Activated CD4-positive, alpha-beta T cell treated with anti-CD3 and anti-CD28 coated beads for 36 hours (primary cell): Measurements from ENCODE around the gene PPP6R3. TPM values are rescaled to one million over a fixed set of nuclear protein-coding genes. Genes with fewer than 3 reads are reported as not detected.
"Not testable (repeated sequence)": the region's sequence is repeated elsewhere in the genome, so short reads cannot be mapped to it uniquely, and the experiment has no call there.

Source experiments
- ATAC-seq: fragments of 200-7000 bp; cut with Tn5 transposase; one replicate; pipeline ENCODE4 v1.10.0; 2021; ENCODE audit warnings: mild to moderate bottlenecking, moderate library complexity
- CTCF ChIA-PET: fragments of 350-600 bp; sonication (Branson Sonifier 250); formaldehyde crosslinking; loops from one replicate; lab custom pipeline; 2021; ENCODE audit warnings: antibody characterized with exemption; lab: Charles Lee
- POLR2A ChIA-PET: fragments of 350-600 bp; sonication (Branson Sonifier 250); formaldehyde crosslinking; loops from one replicate; lab custom pipeline; 2021; ENCODE audit warnings: antibody characterized with exemption, inconsistent platforms; lab: Charles Lee
- DNase-seq: peaks from one replicate; pipeline ENCODE4 v3.0.0-alpha.2; 2020
- H3K27ac Mint-ChIP-seq: one replicate; pipeline ENCODE4 v1.8.0; 2021; ENCODE audit warnings: mixed read lengths
- H3K27me3 Mint-ChIP-seq: one replicate; pipeline ENCODE4 v1.8.0; 2021; ENCODE audit warnings: mixed read lengths
- H3K36me3 Mint-ChIP-seq: one replicate; pipeline ENCODE4 v1.8.0; 2021; ENCODE audit warnings: low read depth, mixed read lengths
- H3K4me1 Mint-ChIP-seq: one replicate; pipeline ENCODE4 v1.8.0; 2021; ENCODE audit warnings: mixed read lengths
- H3K4me3 Mint-ChIP-seq: one replicate; pipeline ENCODE4 v1.8.0; 2021; ENCODE audit warnings: mild to moderate bottlenecking, moderate library complexity, mixed read lengths
- H3K9me3 Mint-ChIP-seq: one replicate; pipeline ENCODE4 v1.8.0; 2021; ENCODE audit warnings: low read depth, mixed read lengths
- intact Hi-C, 2 experiments: fragments of 100-400 bp; cut with DNase I in 1 of 2; cut with micrococcal nuclease in 1 of 2; formaldehyde crosslinking; loops; one replicate each; pipeline versions ENCODE4 v1.14.2 to v1.15.1; 2022 to 2024; cut with DNase I, micrococcal nuclease
- total RNA-seq, 2 experiments: library from RNA; stranded (reverse); gene quantifications; one replicate each; pipeline ENCODE4 v1.2.3, GENCODE V29; 2021

PPP6R3 gene
- total RNA-seq, 2 experiments from 2014 or later, result 110 to 126 TPM

DNA sequence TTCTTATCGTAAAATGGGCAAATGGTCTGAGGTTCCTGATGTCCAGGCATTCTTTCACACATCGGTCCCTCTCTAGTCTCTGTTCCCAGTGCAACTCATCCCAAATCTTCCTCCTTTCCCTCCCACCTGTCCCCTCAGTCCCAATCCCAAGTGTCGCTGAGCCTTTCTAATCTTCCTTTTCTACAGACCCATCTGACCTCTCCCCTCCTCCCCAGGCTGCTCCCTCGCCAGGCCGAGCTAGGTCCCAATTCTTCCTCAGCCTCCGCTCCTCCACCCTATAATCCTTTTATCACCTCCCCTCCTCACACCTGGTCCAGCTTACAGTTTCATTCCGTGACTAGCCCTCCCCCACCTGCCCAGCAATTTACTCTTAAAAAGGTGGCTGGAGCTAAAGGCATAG, 174.6 kb downstream of the PPP6R3 start:
- H3K36me3 Mint-ChIP-seq, POLR2A ChIA-PET, H3K27ac Mint-ChIP-seq, DNase-seq, H3K9me3 Mint-ChIP-seq, H3K4me3 Mint-ChIP-seq, H3K27me3 Mint-ChIP-seq, CTCF ChIA-PET, H3K4me1 Mint-ChIP-seq, ATAC-seq: not testable (repeated sequence)
- intact Hi-C loops, result loop anchor here in 1 of 2 experiments (10.0 kb wide), 1 partner anchor 220 kb away; no protein-coding TSS in a partner anchor

DNA sequence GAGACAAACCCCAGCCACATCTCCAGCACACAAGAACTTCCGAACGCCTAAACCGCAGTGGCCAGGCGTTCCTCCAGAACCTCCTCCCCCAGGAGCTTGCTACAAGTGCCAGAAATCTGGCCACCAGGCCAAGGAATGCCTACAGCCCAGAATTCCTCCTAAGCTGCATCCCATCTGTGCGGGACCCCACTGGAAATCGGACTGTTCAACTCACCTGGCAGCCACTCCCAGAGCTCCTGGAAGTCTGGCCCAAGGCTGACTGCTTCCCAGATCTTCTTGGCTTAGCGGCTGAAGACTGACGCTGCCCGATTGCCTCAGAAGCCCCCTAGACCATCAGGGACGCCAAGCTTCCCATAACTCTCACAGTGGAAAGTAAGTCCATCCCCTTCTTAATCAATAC, 175.3 kb downstream of the PPP6R3 start:
- H3K4me1 Mint-ChIP-seq, DNase-seq, H3K4me3 Mint-ChIP-seq, POLR2A ChIA-PET, H3K9me3 Mint-ChIP-seq, H3K27ac Mint-ChIP-seq, H3K36me3 Mint-ChIP-seq, ATAC-seq, CTCF ChIA-PET, H3K27me3 Mint-ChIP-seq: not testable (repeated sequence)
- intact Hi-C loops, result loop anchor here in 1 of 2 experiments (10.0 kb wide), 1 partner anchor 219 kb away; no protein-coding TSS in a partner anchor

DNA sequence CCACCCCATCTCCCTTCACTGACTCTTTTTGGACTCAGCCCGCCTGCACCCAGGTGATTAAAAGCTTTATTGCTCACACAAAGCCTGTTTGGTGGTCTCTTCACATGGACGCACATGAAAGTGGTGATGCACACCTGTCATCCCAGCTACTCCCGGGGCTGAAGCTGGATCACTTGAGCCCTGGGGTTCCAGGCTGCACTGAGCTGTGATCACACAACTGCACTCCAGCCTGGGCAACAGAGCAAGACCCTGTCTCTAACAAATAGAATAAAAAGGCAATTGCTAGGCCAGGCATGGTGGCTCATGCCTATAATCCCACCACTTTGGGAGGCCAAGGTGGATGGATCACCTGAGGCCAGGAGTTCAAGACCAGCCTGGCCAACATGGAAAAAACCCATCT, 178.8 kb downstream of the PPP6R3 start:
- CTCF ChIA-PET, H3K9me3 Mint-ChIP-seq, H3K27me3 Mint-ChIP-seq, DNase-seq, H3K4me1 Mint-ChIP-seq, ATAC-seq, H3K27ac Mint-ChIP-seq, POLR2A ChIA-PET, H3K36me3 Mint-ChIP-seq, H3K4me3 Mint-ChIP-seq: not testable (repeated sequence)
- intact Hi-C loops, result loop anchor here in 1 of 2 experiments (10.0 kb wide), 1 partner anchor 215 kb away; no protein-coding TSS in a partner anchor

- ATAC-seq (no peak), DNase-seq (no peak)
- POLR2A ChIA-PET, result no interaction called here
- no peak overlapping the region for H3K4me3 Mint-ChIP-seq
- peaks cover 10% of the 10 kb centered on the region for H3K9me3 Mint-ChIP-seq
- intact Hi-C loops, result no loop called here
- no peaks in the 10 kb centered on the region for H3K36me3 Mint-ChIP-seq
- H3K27me3 Mint-ChIP-seq, result peaks cover 2% of the 10 kb centered on the region
- H3K4me1 Mint-ChIP-seq, result no peaks in the 10 kb centered on the region
- no peak overlapping the region for H3K27ac Mint-ChIP-seq
- CTCF ChIA-PET, result no interaction called here
These were observed 181.3 kb downstream of the PPP6R3 start for GRCh38 chr11:68641880-68642279.

DNA sequence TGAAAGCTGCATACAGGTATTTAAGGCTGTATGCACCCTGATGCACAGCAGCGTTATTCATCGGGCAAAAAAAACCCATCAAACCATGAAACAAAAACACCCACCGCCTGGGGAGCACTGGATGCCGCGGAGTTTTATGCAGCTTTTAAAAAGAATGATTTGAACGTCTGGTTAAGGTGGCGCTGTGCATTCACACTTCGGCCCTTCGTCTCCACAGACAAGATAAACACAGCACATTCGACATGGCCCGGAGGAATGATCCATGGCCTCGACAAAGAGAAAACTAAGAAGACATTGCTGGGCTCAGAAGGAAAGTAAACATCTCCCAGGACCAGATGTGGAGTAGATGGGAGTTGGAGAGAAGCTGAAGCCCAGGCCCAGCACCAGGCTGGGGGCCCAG, 183.0 kb downstream of the PPP6R3 start:
- Mint-ChIP-seq H3K36me3 (no peaks in the 10 kb centered on the region), H3K27ac (no peak overlapping the region), H3K9me3 (peaks cover 16% of the 10 kb centered on the region), H3K4me3 (no peak overlapping the region), H3K4me1 (no peaks in the 10 kb centered on the region), H3K27me3 (peaks cover 2% of the 10 kb centered on the region)
- ATAC-seq (no peak), DNase-seq (no peak)
- intact Hi-C loops, result no loop called here
- ChIA-PET POLR2A (no interaction called here), CTCF (no interaction called here)

- ChIA-PET CTCF (no interaction called here), POLR2A (no interaction called here)
- no peaks in the 10 kb centered on the region for H3K36me3 Mint-ChIP-seq
- H3K27me3 Mint-ChIP-seq, result peaks cover 9% of the 10 kb centered on the region
- H3K4me1 Mint-ChIP-seq, result no peaks in the 10 kb centered on the region
- H3K27ac Mint-ChIP-seq, result no peak overlapping the region
- ATAC-seq (no peak), DNase-seq (no peak)
- intact Hi-C loops, result no loop called here
- peaks cover 16% of the 10 kb centered on the region for H3K9me3 Mint-ChIP-seq
- H3K4me3 Mint-ChIP-seq, result no peak overlapping the region
These were observed 186.3 kb downstream of the PPP6R3 start for GRCh38 chr11:68646832-68647231.

GRCh38 chr11:68649851-68650555, 189.5 kb downstream of the PPP6R3 start:
- no peak overlapping the region for H3K27ac Mint-ChIP-seq
- intact Hi-C loops, result no loop called here
- H3K27me3 Mint-ChIP-seq, result peaks cover 8% of the 10 kb centered on the region
- H3K4me3 Mint-ChIP-seq, result no peak overlapping the region
- no peak for DNase-seq
- ChIA-PET CTCF (interaction anchor here (0.9 kb wide), 1 partner anchor 8 kb away, joined by 3 read pairs; no protein-coding TSS in a partner anchor), POLR2A (no interaction called here)
- peaks cover 14% of the 10 kb centered on the region for H3K9me3 Mint-ChIP-seq
- no peak for ATAC-seq
- H3K36me3 Mint-ChIP-seq, result no peaks in the 10 kb centered on the region
- no peaks in the 10 kb centered on the region for H3K4me1 Mint-ChIP-seq

DNA sequence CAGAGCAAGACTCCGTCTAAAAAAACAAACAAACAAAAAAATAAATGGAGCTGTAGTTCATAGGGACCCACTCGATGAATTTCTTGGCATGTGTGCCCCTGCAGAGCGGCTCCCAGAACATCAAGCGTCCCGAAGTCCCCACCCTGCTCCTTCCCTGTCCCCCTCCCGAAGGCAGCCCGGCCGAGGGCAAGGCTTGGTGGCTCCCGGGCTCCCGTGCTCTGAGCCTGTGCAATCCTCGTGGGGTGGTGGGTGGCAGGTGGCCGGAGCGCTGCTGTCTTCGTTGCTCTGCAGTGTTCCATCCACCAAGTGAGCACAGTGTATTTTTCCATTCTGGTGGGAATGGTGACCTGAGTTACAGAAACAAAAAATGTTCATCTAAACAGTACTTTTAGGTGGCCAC, 190.2 kb downstream of the PPP6R3 start:
- H3K9me3 Mint-ChIP-seq, result peaks cover 16% of the 10 kb centered on the region
- H3K4me3 Mint-ChIP-seq, result no peak overlapping the region
- ATAC-seq (no peak), DNase-seq (no peak)
- H3K4me1 Mint-ChIP-seq, result no peaks in the 10 kb centered on the region
- H3K27me3 Mint-ChIP-seq, result peaks cover 8% of the 10 kb centered on the region
- CTCF ChIA-PET, result no interaction called here
- intact Hi-C loops, result no loop called here
- no peak overlapping the region for H3K27ac Mint-ChIP-seq
- POLR2A ChIA-PET, result no interaction called here
- no peaks in the 10 kb centered on the region for H3K36me3 Mint-ChIP-seq

DNA sequence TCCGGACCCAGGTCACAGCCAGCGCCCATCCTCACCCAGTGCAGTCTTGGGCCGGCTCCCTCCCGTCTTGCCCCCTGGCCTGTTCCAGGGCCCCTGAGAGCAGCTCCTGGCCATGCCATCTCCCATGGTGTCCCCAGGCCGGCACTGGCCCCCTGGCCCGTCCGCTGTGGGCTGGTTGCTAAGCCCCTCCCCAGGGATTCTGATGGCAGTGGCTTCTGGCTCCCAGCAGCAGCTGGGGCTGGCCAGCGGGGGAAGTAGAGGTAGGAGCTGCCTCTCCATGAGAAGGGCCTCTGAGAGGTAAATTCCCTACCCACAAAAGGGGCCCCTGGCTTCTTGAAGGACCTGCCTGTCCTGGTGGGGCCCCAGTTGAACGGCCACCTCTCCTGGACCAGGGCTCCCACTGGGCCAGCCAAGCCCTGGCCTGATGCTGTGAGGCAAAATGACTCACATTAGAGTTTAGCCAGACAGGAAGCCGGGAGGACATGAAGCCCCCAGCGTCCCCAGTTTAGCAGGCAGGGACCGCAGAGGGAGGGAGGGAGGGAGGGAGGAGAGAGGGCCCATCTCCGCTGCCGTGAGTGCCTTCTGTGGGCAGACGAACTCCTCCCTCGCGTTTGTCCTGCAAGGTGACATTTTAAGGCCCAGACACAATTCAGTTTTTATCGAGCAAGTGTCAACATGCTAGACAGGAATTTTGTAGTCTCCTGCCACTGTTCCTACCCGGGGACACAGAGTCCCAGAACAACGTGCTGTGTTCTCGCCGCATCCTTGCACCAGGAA, 190.8 kb downstream of the PPP6R3 start:
- Mint-ChIP-seq H3K4me3 (no peak overlapping the region), H3K4me1 (no peaks in the 10 kb centered on the region), H3K27me3 (peaks cover 8% of the 10 kb centered on the region), H3K27ac (no peak overlapping the region), H3K9me3 (peaks cover 11% of the 10 kb centered on the region), H3K36me3 (no peaks in the 10 kb centered on the region)
- ChIA-PET POLR2A (no interaction called here), CTCF (interaction anchor here (0.6 kb wide), 1 partner anchor 147 kb away, joined by 3 read pairs; no protein-coding TSS in a partner anchor)
- intact Hi-C loops, result no loop called here
- DNase-seq (no peak), ATAC-seq (no peak)

GRCh38 chr11:68651985-68652682, 191.6 kb downstream of the PPP6R3 start:
- H3K27ac Mint-ChIP-seq, result no peak overlapping the region
- no peak overlapping the region for H3K4me3 Mint-ChIP-seq

DNA sequence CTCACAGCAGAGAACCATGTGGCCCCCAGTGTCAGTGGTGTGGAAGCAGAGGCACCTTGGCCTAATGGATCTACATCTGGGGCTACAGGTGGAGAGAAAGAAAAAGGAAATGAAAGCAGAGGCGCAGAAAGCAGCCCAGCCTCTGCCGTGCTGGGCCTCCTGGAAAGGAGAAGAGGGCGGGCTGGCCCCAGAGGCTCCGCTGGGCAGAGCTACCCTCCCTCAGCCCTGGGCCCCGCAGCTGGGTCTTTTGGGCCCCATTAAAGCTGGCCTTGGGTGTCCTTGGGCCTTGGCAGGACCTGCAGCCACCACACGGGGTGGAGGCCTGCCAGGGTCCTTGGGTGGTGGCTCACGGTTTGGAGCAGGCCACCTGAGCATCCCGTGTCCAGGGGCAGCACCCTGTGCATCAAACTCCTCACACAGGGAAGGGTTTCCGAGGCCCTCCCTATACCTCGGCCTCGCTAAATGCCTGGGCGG, 192.2 kb downstream of the PPP6R3 start:
- CTCF ChIA-PET, result no interaction called here
- POLR2A ChIA-PET, result interaction anchor here (0.5 kb wide), 1 partner anchor 433 kb away, joined by 3 read pairs; no protein-coding TSS in a partner anchor
- Mint-ChIP-seq H3K9me3 (peaks cover 2% of the 10 kb centered on the region), H3K27me3 (peaks cover 8% of the 10 kb centered on the region), H3K27ac (no peak overlapping the region), H3K4me3 (no peak overlapping the region), H3K36me3 (no peaks in the 10 kb centered on the region), H3K4me1 (no peaks in the 10 kb centered on the region)
- intact Hi-C loops, result no loop called here
- DNase-seq, result no peak
- ATAC-seq, result no peak

More at GRCh38 chr11:68651985-68652682, 191.6 kb downstream of the PPP6R3 start:
- POLR2A ChIA-PET, result interaction anchor here (0.5 kb wide), 1 partner anchor 432 kb away, joined by 3 read pairs; no protein-coding TSS in a partner anchor
- Mint-ChIP-seq H3K9me3 (peaks cover 7% of the 10 kb centered on the region), H3K27me3 (peaks cover 8% of the 10 kb centered on the region), H3K4me1 (no peaks in the 10 kb centered on the region), H3K36me3 (no peaks in the 10 kb centered on the region)
- CTCF ChIA-PET, result no interaction called here
- DNase-seq, result no peak
- intact Hi-C loops, result no loop called here
- no peak for ATAC-seq
